IMR-90 (cell line): ENCODE data around the gene KRT5. TPM values are rescaled to one million over a fixed set of nuclear protein-coding genes. Genes with fewer than 3 reads are reported as not detected.

Source experiments
- ATAC-seq: fragments of 200-7000 bp; cut with Tn5 transposase; 2 replicates; pipeline ENCODE4 v1.9.1; 2020; ENCODE audit warnings: low read depth, mild to moderate bottlenecking, moderate library complexity
- BruUV-seq: library from RNA; stranded (reverse); fragments of 400-500 nt; replicated peaks from 2 replicates; lab custom pipeline; 2021; lab: Mats Ljungman, UMichigan
- CTCF ChIA-PET: fragments of 300-600 bp; formaldehyde crosslinking; extraction: SDS; loops from one replicate; lab custom pipeline; 2021; ENCODE audit warnings: antibody characterized with exemption; lab: Yijun Ruan, JAX
- POLR2A ChIA-PET: fragments of 300-600 bp; sonication (Branson Sonifier 250); formaldehyde crosslinking; loops from one replicate; lab custom pipeline; 2022; ENCODE audit warnings: antibody characterized with exemption; ENCODE audit not compliant: unreplicated experiment; lab: Charles Lee
- DNase-seq: peaks from one replicate; pipeline ENCODE4 v3.0.0; 2013
- H2AFZ ChIP-seq: replicated peaks from 2 replicates; pipeline ENCODE3; 2013; ENCODE audit warnings: low read length, mild to moderate bottlenecking; ENCODE audit not compliant: poor library complexity
- H2AK5ac ChIP-seq: 2 replicates; pipeline ENCODE4 v1.6.1; 2013; ENCODE audit warnings: low read depth, low read length, inconsistent platforms
- H2AK9ac ChIP-seq: replicated peaks from 2 replicates; pipeline ENCODE3; 2013; ENCODE audit warnings: mild to moderate bottlenecking, low read depth, low read length, moderate library complexity; ENCODE audit not compliant: poor library complexity
- H2BK120ac ChIP-seq: 2 replicates; pipeline ENCODE4 v1.6.1; 2013; ENCODE audit warnings: low read depth, low read length, inconsistent platforms
- H2BK15ac ChIP-seq: 3 replicates; pipeline ENCODE4 v1.6.1; 2013; ENCODE audit warnings: low read depth, low read length, inconsistent platforms
- H2BK20ac ChIP-seq: 2 replicates; pipeline ENCODE4 v1.6.1; 2013; ENCODE audit warnings: low read depth, mild to moderate bottlenecking, inconsistent platforms, low read length, moderate library complexity
- H2BK5ac ChIP-seq: 2 replicates; pipeline ENCODE4 v1.6.1; 2013; ENCODE audit warnings: mild to moderate bottlenecking, low read depth, low read length, inconsistent platforms; ENCODE audit not compliant: poor library complexity, severe bottlenecking
- H3K14ac ChIP-seq: replicated peaks from 2 replicates; pipeline ENCODE4 v1.6.1; 2013; ENCODE audit warnings: low read depth, low read length, inconsistent platforms
- H3K18ac ChIP-seq: 2 replicates; pipeline ENCODE4 v1.6.1; 2013; ENCODE audit warnings: low read depth, low read length, control low read depth
- H3K23ac ChIP-seq: 2 replicates; pipeline ENCODE4 v1.6.1; 2013; ENCODE audit warnings: low read depth, low read length, inconsistent platforms
- H3K27ac ChIP-seq: 2 replicates; pipeline ENCODE4 v1.5.1; 2013; ENCODE audit warnings: mild to moderate bottlenecking, control low read depth, low read length; ENCODE audit not compliant: insufficient read depth
- H3K27me3 ChIP-seq: 2 replicates; pipeline ENCODE4 v1.6.1; 2013; ENCODE audit warnings: low read length; ENCODE audit not compliant: control insufficient read depth, insufficient read depth
- H3K36me3 ChIP-seq: 2 replicates; pipeline ENCODE4 v1.6.1; 2013; ENCODE audit warnings: low read length, mixed read lengths; ENCODE audit not compliant: control insufficient read depth, insufficient read depth
- H3K4ac ChIP-seq: 2 replicates; pipeline ENCODE4 v1.6.1; 2013; ENCODE audit warnings: low read depth, low read length, inconsistent platforms
- H3K4me1 ChIP-seq: 2 replicates; pipeline ENCODE4 v1.6.1; 2013; ENCODE audit warnings: low read length, mixed read lengths; ENCODE audit not compliant: control insufficient read depth, insufficient read depth
- H3K4me2 ChIP-seq: 2 replicates; pipeline ENCODE4 v1.6.1; 2013; ENCODE audit warnings: low read depth, mild to moderate bottlenecking, control low read depth, low read length, moderate library complexity
- H3K4me3 ChIP-seq: 2 replicates; pipeline ENCODE4 v1.5.1; 2013; ENCODE audit warnings: low read depth, mild to moderate bottlenecking, control low read depth, low read length, moderate library complexity; ENCODE audit not compliant: insufficient read depth
- H3K56ac ChIP-seq: 2 replicates; pipeline ENCODE4 v1.6.1; 2013; ENCODE audit warnings: low read length, inconsistent platforms; ENCODE audit not compliant: insufficient read depth; ENCODE audit errors: extremely low read depth
- H3K79me1 ChIP-seq, 2 experiments: 2 replicates each; pipeline ENCODE4 v1.6.1; 2013; ENCODE audit warnings: low read length in 2 of 2, inconsistent platforms in 1 of 2, low read depth in 1 of 2
- H3K9ac ChIP-seq: 2 replicates; pipeline ENCODE4 v1.6.1; 2013; ENCODE audit warnings: low read depth, low read length, control low read depth
- H3K9me1 ChIP-seq: 2 replicates; pipeline ENCODE4 v1.6.1; 2013; ENCODE audit warnings: low read length, inconsistent platforms; ENCODE audit not compliant: insufficient read depth
- H3K9me3 ChIP-seq: 2 replicates; pipeline ENCODE4 v1.6.1; 2013; ENCODE audit warnings: low read length; ENCODE audit not compliant: control insufficient read depth, insufficient read depth
- H4K20me1 ChIP-seq: 2 replicates; pipeline ENCODE4 v1.6.1; 2013; ENCODE audit warnings: low read length, inconsistent platforms; ENCODE audit not compliant: insufficient read depth
- H4K5ac ChIP-seq: 2 replicates; pipeline ENCODE4 v1.6.1; 2013; ENCODE audit warnings: mild to moderate bottlenecking, low read depth, low read length, control low read depth
- H4K8ac ChIP-seq, 2 experiments: 2 replicates each; pipeline ENCODE4 v1.6.1; 2013; ENCODE audit warnings: low read depth in 2 of 2, low read length in 2 of 2, control low read depth in 1 of 2, inconsistent platforms in 1 of 2
- H4K91ac ChIP-seq: 2 replicates; pipeline ENCODE4 v1.6.1; 2013; ENCODE audit warnings: low read depth, low read length, inconsistent platforms; ENCODE audit not compliant: insufficient read depth
- CEBPB ChIP-seq: IDR thresholded peaks from 2 replicates; pipeline ENCODE4 v1.6.1; 2012; ENCODE audit warnings: low read depth, low read length, improper control_type of control experiment
- CTCF ChIP-seq: conservative IDR thresholded peaks from 2 replicates; pipeline ENCODE4 v1.5.1; 2012; ENCODE audit warnings: mild to moderate bottlenecking, low read depth, low read length, improper control_type of control experiment
- FOS ChIP-seq: fragments of 150-350 bp; IDR thresholded peaks from 2 replicates; pipeline ENCODE4 v1.6.1; 2016; ENCODE audit warnings: low read depth, low read length
- MAFK ChIP-seq: IDR thresholded peaks from 2 replicates; pipeline ENCODE4 v1.6.1; 2012; ENCODE audit warnings: low read depth, low read length, improper control_type of control experiment
- MAZ ChIP-seq: IDR thresholded peaks from 2 replicates; pipeline ENCODE4 v1.6.1; 2012; ENCODE audit warnings: low read depth, mild to moderate bottlenecking, low read length, improper control_type of control experiment, moderate library complexity, borderline replicate concordance
- RFX5 ChIP-seq: IDR thresholded peaks from 2 replicates; pipeline ENCODE4 v1.8.0; 2012; ENCODE audit warnings: low read depth, mild to moderate bottlenecking, low read length, moderate library complexity
- SMC3 ChIP-seq: fragments of 150-350 bp; IDR thresholded peaks from 2 replicates; pipeline ENCODE4 v1.6.1; 2016; ENCODE audit warnings: low read depth, mild to moderate bottlenecking, antibody characterized with exemption, low read length, moderate library complexity
- WGBS, 2 experiments: methylation state at CpG; one replicate each; pipeline versions ENCODE4 v1.1.5 to v1.1.7; 2013; ENCODE audit warnings: missing lambda C conversion rate in 2 of 2; ENCODE audit not compliant: insufficient read length in 1 of 2; ENCODE audit errors: extremely low coverage in 2 of 2; 5-methylcytosine and 5-hydroxymethylcytosine counted together
- dilution Hi-C: fragments of 300-500 bp; cut with HindIII; formaldehyde crosslinking; loops from one replicate; pipeline ENCODE4 v1.14.3; 2018; ENCODE audit warnings: low sequenced_read_pairs; ENCODE audit not compliant: unreplicated experiment
- in situ Hi-C: fragments of 300-500 bp; cut with MboI; formaldehyde crosslinking; loops from 3 replicates; pipeline ENCODE4 v1.14.3; 2019; ENCODE audit warnings: low sequenced_read_pairs, inconsistent platforms, mixed read lengths
- intact Hi-C: fragments of 100-400 bp; cut with micrococcal nuclease; formaldehyde crosslinking; loops from 2 replicates; pipeline ENCODE4 v1.10.0; 2022
- polyA plus RNA-seq, 3 experiments: library from polyadenylated mRNA; depleted of rRNA; stranded (reverse); fragments of >200 nt; gene quantifications; 2 replicates each; pipeline ENCODE4 v1.2.3, GENCODE V29; 2012; ENCODE audit warnings: low replicate concordance in 1 of 3
- total RNA-seq: library from RNA; depleted of rRNA; stranded (reverse); fragments of >200 nt; gene quantifications from 2 replicates; pipeline ENCODE4 v1.2.3, GENCODE V29; 2012

KRT5 gene
- total and polyA plus RNA-seq, 2 of the 4 experiments (the other 2 are of a cell fraction) = not detected

GRCh38 chr12:52535574-52535973 is 15.4 kb upstream of the KRT5 start:
- H2AFZ ChIP-seq = no peak overlapping the region
- dilution Hi-C loops = no loop called here
- no peak overlapping the region for H3K4me2 ChIP-seq
- no peaks in the 10 kb centered on the region for H3K4me1 ChIP-seq
- H3K27ac ChIP-seq = no peak overlapping the region
- H4K91ac ChIP-seq = no peak overlapping the region
- ATAC-seq (no peak), DNase-seq (no peak)
- no peak overlapping the region for H3K4me3 ChIP-seq
- H2BK120ac ChIP-seq = no peak overlapping the region
- H3K27me3 ChIP-seq = peaks cover 6% of the 10 kb centered on the region
- no peak overlapping the region for H3K23ac ChIP-seq
- no peak overlapping the region for H3K14ac ChIP-seq
- ChIA-PET CTCF (no interaction called here), POLR2A (no interaction called here)
- no CpG with 5 or more reads among the region's 1 CpG for WGBS, 2 experiments
- intact Hi-C loops = no loop called here
- TF ChIP-seq MAZ = no peak
- no peak for TF ChIP-seq CEBPB
- TF ChIP-seq CTCF = no peak
- TF ChIP-seq FOS = no peak
- TF ChIP-seq SMC3 = no peak
- TF ChIP-seq MAFK = no peak
- no peak for TF ChIP-seq RFX5
- H3K4ac ChIP-seq = no peak overlapping the region
- H4K20me1 ChIP-seq = no peaks in the 10 kb centered on the region
- H2BK15ac ChIP-seq = no peak overlapping the region
- no peak overlapping the region for H3K9ac ChIP-seq
- no peaks in the 10 kb centered on the region for H3K9me3 ChIP-seq
- H3K79me1 ChIP-seq = no peaks in the 10 kb centered on the region
- no peak overlapping the region for H2AK5ac ChIP-seq
- in situ Hi-C loops = no loop called here
- H2BK20ac ChIP-seq = no peak overlapping the region
- H4K5ac ChIP-seq = no peak overlapping the region
- no peak overlapping the region for H3K56ac ChIP-seq
- H3K36me3 ChIP-seq = no peaks in the 10 kb centered on the region
- BruUV-seq = no TSS peak
- H2AK9ac ChIP-seq = no peak overlapping the region
- H2BK5ac ChIP-seq = no peak overlapping the region
- H3K9me1 ChIP-seq = no peaks in the 10 kb centered on the region
- no peak overlapping the region for H4K8ac ChIP-seq
- H3K18ac ChIP-seq = no peak overlapping the region
